T-cell (primary cell): ENCODE measurements around the gene BCL11B. TPM values are rescaled to one million over a fixed set of nuclear protein-coding genes. Genes with fewer than 3 reads are reported as not detected.
A peak's percentile ranks its signal among the peaks of the same experiment; 100 is the strongest.

Source experiments
- ATAC-seq, 4 experiments: fragments of 200-7000 bp in 3 of 4; fragments of 150-1000 bp in 1 of 4; cut with Tn5 transposase; replicated peaks in 1 of 4; 1 replicate in 3 of 4; 2 replicates in 1 of 4; pipeline ENCODE4 v1.10.0; 2021; ENCODE audit warnings: moderate library complexity in 3 of 4, mild to moderate bottlenecking in 2 of 4, moderate number of reproducible peaks in 1 of 4
- CTCF ChIA-PET, 2 donors: fragments of 300-600 bp; sonication (Branson Sonifier 250); formaldehyde crosslinking; loops; one replicate each; lab custom pipeline; 2022; ENCODE audit warnings: antibody characterized with exemption in 2 of 2; lab: Charles Lee
- POLR2A ChIA-PET, 2 donors: fragments of 300-600 bp; sonication (Branson Sonifier 250); formaldehyde crosslinking; loops; one replicate each; lab custom pipeline; 2022; ENCODE audit warnings: antibody characterized with exemption in 2 of 2; lab: Charles Lee
- DNase-seq, 35 experiments: peaks; one replicate each; pipeline versions ENCODE4 v3.0.0 to v3.0.0-alpha.2; 2013 to 2023
- H3K27ac ChIP-seq: one replicate; pipeline ENCODE4 v1.5.1; 2013; ENCODE audit warnings: low read length
- H3K27me3 ChIP-seq, 2 experiments: replicated peaks in 1 of 2; 1 replicate in 1 of 2; 2 replicates in 1 of 2; pipeline versions ENCODE4 v1.6.1 to v1.7.0; 2013; ENCODE audit warnings: low read length in 1 of 2, mixed read lengths in 1 of 2; ENCODE audit not compliant: control insufficient read depth in 2 of 2, insufficient read depth in 2 of 2; ENCODE audit errors: extremely low read depth in 1 of 2
- H3K36me3 ChIP-seq, 2 donors: 1 replicate in 1 of 2; 2 replicates in 1 of 2; pipeline versions ENCODE4 v1.6.1 to v1.7.0; 2013; ENCODE audit warnings: low read length in 1 of 2; ENCODE audit not compliant: control insufficient read depth in 2 of 2, insufficient read depth in 1 of 2; ENCODE audit errors: extremely low read depth in 1 of 2
- H3K4me1 ChIP-seq, 2 experiments: 1 replicate in 1 of 2; 2 replicates in 1 of 2; pipeline versions ENCODE4 v1.6.1 to v1.7.0; 2013; ENCODE audit warnings: low read length in 2 of 2, mixed read lengths in 1 of 2; ENCODE audit not compliant: insufficient read depth in 2 of 2, control insufficient read depth in 1 of 2; ENCODE audit errors: extremely low read depth in 1 of 2
- H3K4me3 ChIP-seq, 2 donors: 1 replicate in 1 of 2; 2 replicates in 1 of 2; pipeline versions ENCODE4 v1.5.1 to v1.7.0; 2013; ENCODE audit warnings: mild to moderate bottlenecking in 2 of 2, low read length in 1 of 2, moderate library complexity in 1 of 2; ENCODE audit not compliant: control insufficient read depth in 1 of 2; ENCODE audit errors: extremely low read depth in 1 of 2
- H3K9me3 ChIP-seq: 2 replicates; pipeline ENCODE4 v1.7.0; 2013
- H3K27ac Mint-ChIP-seq, 2 donors: one replicate each; pipeline ENCODE4 v1.8.0; 2020 to 2021; ENCODE audit warnings: mild to moderate bottlenecking in 2 of 2, mixed read lengths in 2 of 2
- H3K27me3 Mint-ChIP-seq, 2 donors: one replicate each; pipeline ENCODE4 v1.8.0; 2021 to 2022; ENCODE audit warnings: mixed read lengths in 2 of 2
- H3K36me3 Mint-ChIP-seq: one replicate; pipeline ENCODE4 v1.8.0; 2021; ENCODE audit warnings: mixed read lengths
- H3K4me1 Mint-ChIP-seq, 3 donors: one replicate each; pipeline ENCODE4 v1.8.0; 2020 to 2022; ENCODE audit warnings: mixed read lengths in 3 of 3, mild to moderate bottlenecking in 1 of 3
- H3K4me3 Mint-ChIP-seq, 3 donors: one replicate each; pipeline ENCODE4 v1.8.0; 2020 to 2022; ENCODE audit warnings: mild to moderate bottlenecking in 3 of 3, mixed read lengths in 3 of 3, moderate library complexity in 3 of 3
- H3K9me3 Mint-ChIP-seq, 3 donors: one replicate each; pipeline ENCODE4 v1.8.0; 2020 to 2022; ENCODE audit warnings: mixed read lengths in 3 of 3
- WGBS: methylation state at CpG from one replicate; pipeline ENCODE4 v1.1.5; 2013; ENCODE audit warnings: missing lambda C conversion rate; ENCODE audit not compliant: insufficient coverage; 5-methylcytosine and 5-hydroxymethylcytosine counted together
- total RNA-seq, 35 experiments: library from RNA in 6 of 35; stranded (reverse) in 6 of 35; fragments of 120-200 nt in 1 of 35; gene quantifications; one replicate each; pipeline versions ENCODE4 v1.2.1 to v1.2.4 and lab custom pipeline; 2013 to 2026

The BCL11B gene
- total RNA-seq, 5 donors from 2014 or later (not counting 1 experiment from before 2014, with no cell fraction given): 181 to 240 (median 196) TPM

DNA sequence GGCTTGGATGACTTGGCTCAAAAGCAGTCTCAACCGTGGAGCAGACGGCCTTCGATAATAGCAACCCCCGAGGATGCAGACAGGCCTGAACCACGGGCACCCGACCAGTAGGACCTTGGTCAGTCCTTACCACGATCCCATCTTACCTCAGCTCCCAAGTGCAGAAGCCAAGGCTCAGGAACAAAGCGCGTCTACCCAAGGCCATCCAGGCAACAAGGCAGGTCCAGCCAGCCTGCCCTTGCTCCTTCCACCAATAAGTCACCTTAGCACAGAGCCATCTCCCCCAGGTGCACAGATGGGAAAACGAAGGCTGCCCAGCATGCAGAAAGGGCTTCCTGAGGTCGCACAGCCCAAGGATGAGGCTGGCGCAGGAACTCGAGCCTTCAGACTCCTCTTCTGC, 77.3 kb downstream of the BCL11B start:
- peaks cover 0 to 60% of the 10 kb centered on the region in 2 donors for H3K36me3 ChIP-seq

DNA sequence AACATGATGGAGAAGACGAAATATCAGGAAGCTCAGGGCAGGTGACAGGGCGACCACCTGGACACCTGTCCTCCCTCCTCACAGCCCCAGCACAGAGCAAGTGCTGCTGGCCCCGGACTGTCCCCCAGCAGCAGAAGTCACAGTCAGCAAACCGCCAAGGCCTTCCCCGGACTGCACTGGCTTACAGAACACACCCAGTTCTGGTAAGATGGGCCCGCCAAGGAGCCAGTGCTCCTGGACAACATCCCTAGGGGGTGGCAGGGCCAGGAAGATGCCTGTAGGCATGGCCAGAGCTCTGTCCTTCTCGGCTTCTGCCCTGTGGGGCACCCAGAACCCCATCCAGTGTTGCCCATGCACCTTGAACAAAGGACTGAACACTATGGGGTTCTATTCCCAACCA, 77.9 kb downstream of the BCL11B start:
- Mint-ChIP-seq H3K27ac (peak overlapping the region; percentile 97 to 99), H3K36me3 (peaks cover 31% of the 10 kb centered on the region), H3K4me1 (peaks cover 97 to 100% (median 99%) of the 10 kb centered on the region in 3 donors), H3K9me3 (no peaks in the 10 kb centered on the region), H3K4me3 (peak overlapping the region; percentile 85 to 90 (median 89)), H3K27me3 (no peaks in the 10 kb centered on the region)
- CTCF ChIA-PET: interaction anchor here (0.6 to 1.0 kb wide), 2 partner anchors 68 kb away, joined by 3 to 5 read pairs; no protein-coding TSS in a partner anchor
- 62% methylated on average over 7 of the region's 7 CpGs for WGBS
- Histone ChIP-seq H3K27ac (peak overlapping the region; percentile 87), H3K4me3 (no peak overlapping the region), H3K9me3 (no peaks in the 10 kb centered on the region), H3K4me1 (peaks cover 64 to 99% of the 10 kb centered on the region in 2 experiments), H3K36me3 (peaks cover 0 to 54% of the 10 kb centered on the region in 2 donors), H3K27me3 (no peaks in the 10 kb centered on the region)
- DNase-seq: no peak
- no peak for ATAC-seq
- POLR2A ChIA-PET: interaction anchor here (0.5 to 0.6 kb wide), 4 partner anchors 25 to 78 kb away, joined by 3 read pairs; partner anchors contain the start of gene BCL11B (in 1 of the 2)

More for the DNA sequence above, 77.3 kb downstream of the BCL11B start:
- Mint-ChIP-seq H3K9me3 (no peaks in the 10 kb centered on the region), H3K4me3 (peak overlapping the region; percentile 47 to 89 (median 55)), H3K36me3 (peaks cover 34% of the 10 kb centered on the region), H3K27ac (peak overlapping the region; percentile 97 to 99), H3K27me3 (no peaks in the 10 kb centered on the region), H3K4me1 (peaks cover 97 to 100% (median 98%) of the 10 kb centered on the region in 3 donors)
- CTCF ChIA-PET: interaction anchor here (0.6 to 1.0 kb wide), 2 partner anchors 68 kb away, joined by 3 to 5 read pairs; no protein-coding TSS in a partner anchor
- DNase-seq (no peak), ATAC-seq (no peak)
- H3K9me3 ChIP-seq: no peaks in the 10 kb centered on the region
- WGBS: 62% methylated on average over 13 of the region's 13 CpGs
- H3K27me3 ChIP-seq: no peaks in the 10 kb centered on the region
- POLR2A ChIA-PET: interaction anchor here in 1 of 2 donors (0.5 kb wide), 1 partner anchor 46 kb away, joined by 3 read pairs; no protein-coding TSS in a partner anchor
- no peak overlapping the region for H3K4me3 ChIP-seq
- peaks cover 64 to 99% of the 10 kb centered on the region in 2 experiments for H3K4me1 ChIP-seq
- peak overlapping the region; percentile 87 for H3K27ac ChIP-seq

DNA sequence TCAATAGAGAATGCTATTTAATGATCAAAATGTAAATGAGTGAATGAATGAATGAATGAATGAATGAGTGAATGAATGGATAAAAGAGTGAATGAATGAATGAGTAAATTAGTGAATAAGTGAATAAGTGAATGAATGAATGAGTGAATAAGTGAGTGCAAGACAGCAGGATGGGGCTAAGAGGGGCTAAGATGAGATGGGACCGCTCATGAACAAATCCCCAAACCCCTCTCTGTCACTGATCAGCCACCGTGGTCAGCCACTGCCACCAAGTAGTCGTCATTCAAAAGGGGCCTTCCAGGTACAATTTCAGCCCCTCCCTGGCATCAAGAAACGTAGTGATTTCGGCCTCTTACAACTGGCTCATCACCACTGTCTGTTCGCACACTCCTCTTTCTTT, 79.2 kb downstream of the BCL11B start:
- Histone ChIP-seq H3K4me1 (peaks cover 61 to 99% of the 10 kb centered on the region in 2 experiments), H3K27me3 (no peaks in the 10 kb centered on the region), H3K4me3 (peak overlapping the region; percentile 42 to 62), H3K9me3 (no peaks in the 10 kb centered on the region), H3K36me3 (peaks cover 0 to 41% of the 10 kb centered on the region in 2 donors), H3K27ac (peak overlapping the region; percentile 87)
- peaks cover 94 to 100% (median 95%) of the 10 kb centered on the region in 3 donors for H3K4me1 Mint-ChIP-seq
- no peaks in the 10 kb centered on the region for H3K9me3 Mint-ChIP-seq
- WGBS: 13% methylated on average over 3 of the region's 6 CpGs
- H3K4me3 Mint-ChIP-seq: peak overlapping the region; percentile 85 to 90 (median 89)
- ChIA-PET CTCF (interaction anchor here in 1 of 2 donors (1.0 to 2.7 kb wide), 3 partner anchors 23 to 74 kb away, joined by 4 to 18 read pairs (median 7); no protein-coding TSS in a partner anchor), POLR2A (interaction anchor here in 1 of 2 donors (1.0 to 1.4 kb wide), 2 partner anchors 41 to 44 kb away, joined by 3 to 5 read pairs; no protein-coding TSS in a partner anchor)
- ATAC-seq (no peak), DNase-seq (peak in 1 of 35 experiments; percentile 63)
- H3K27me3 Mint-ChIP-seq: no peaks in the 10 kb centered on the region
- H3K36me3 Mint-ChIP-seq: peaks cover 20% of the 10 kb centered on the region
- peak overlapping the region; percentile 97 to 99 for H3K27ac Mint-ChIP-seq

DNA sequence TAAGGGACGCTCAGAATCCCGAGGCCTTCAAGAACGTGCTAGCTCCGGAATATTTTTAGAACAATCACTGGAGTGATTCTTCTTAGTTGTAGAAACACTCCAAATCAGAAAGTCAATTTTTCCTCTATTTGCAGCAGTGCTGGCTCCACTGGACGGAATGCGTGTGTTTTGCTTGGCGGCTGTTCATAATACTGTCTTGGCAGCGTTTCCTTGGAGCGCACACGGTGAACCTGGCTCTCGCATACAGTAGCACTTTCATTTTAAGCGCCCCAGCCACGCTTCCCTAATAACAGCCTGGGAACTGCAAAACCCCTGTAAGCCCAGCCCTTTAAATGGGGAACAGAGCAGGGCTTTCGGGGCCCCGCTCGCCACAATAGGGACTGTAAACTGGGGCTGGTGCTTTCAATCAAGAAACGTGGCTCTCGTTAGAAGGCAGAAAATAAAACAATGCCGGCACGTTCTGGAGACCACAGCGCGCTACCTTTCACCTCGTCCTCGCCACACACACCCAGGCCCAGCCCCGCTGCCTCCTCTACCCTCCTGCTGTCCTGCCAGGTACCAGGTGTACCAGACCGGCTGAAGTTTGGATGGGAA, 79.9 kb downstream of the BCL11B start:
- ATAC-seq: peak; percentile 14 to 33 (median 20)
- H3K4me1 ChIP-seq: peaks cover 66 to 99% of the 10 kb centered on the region in 2 experiments
- no peaks in the 10 kb centered on the region for H3K9me3 ChIP-seq
- POLR2A ChIA-PET: interaction anchor here (0.9 to 1.4 kb wide), 5 partner anchors 33 to 70 kb away, joined by 3 to 5 read pairs (median 3); no protein-coding TSS in a partner anchor
- Mint-ChIP-seq H3K4me1 (peaks cover 94 to 100% (median 95%) of the 10 kb centered on the region in 3 donors), H3K4me3 (peak overlapping the region; percentile 85 to 90 (median 89)), H3K27ac (peak overlapping the region; percentile 97 to 99), H3K36me3 (peaks cover 13% of the 10 kb centered on the region), H3K27me3 (no peaks in the 10 kb centered on the region), H3K9me3 (no peaks in the 10 kb centered on the region)
- H3K27ac ChIP-seq: peak overlapping the region; percentile 87
- CTCF ChIA-PET: interaction anchor here in 1 of 2 donors (1.0 to 2.7 kb wide), 4 partner anchors 24 to 80 kb away, joined by 3 to 18 read pairs (median 6); partner anchors contain the start of gene BCL11B
- H3K36me3 ChIP-seq: peaks cover 0 to 36% of the 10 kb centered on the region in 2 donors
- 2% methylated on average over 15 of the region's 26 CpGs for WGBS
- no peaks in the 10 kb centered on the region for H3K27me3 ChIP-seq
- peak overlapping the region; percentile 42 to 62 for H3K4me3 ChIP-seq
- peak in 25 of 35 experiments; percentile 18 to 70 (median 37) for DNase-seq

DNA sequence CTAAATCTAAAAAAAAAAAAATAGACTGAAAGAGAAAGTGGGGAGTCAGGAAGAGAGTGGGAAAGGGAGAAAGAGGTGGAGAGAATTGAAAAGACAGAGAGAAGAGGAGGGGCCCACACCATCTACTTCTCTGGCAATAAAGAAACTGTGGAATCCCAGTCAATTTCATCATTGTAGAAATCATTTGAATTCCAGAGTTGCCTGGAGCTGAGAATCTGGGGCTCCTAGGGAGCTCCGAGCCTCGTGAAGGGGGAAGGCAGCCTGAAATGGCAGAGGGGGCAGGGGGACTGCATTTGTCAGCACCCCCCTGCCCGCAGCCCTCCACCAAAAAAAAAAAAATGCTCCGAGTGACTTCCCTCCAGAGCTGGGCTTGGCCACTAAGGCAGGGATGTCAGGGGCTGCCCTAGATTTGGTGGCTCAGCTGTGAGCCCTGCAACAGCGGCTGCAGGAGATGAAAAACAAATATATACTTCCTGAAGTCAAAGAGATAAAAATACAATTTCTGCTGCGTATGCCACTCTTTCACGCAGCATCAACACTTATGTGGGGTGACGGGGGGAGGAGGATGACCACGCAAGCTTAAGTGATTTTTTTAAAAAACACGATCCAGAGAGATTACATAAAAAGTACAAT, 80.5 kb downstream of the BCL11B start:
- CTCF ChIA-PET: interaction anchor here (0.7 to 2.7 kb wide), 4 partner anchors 39 to 81 kb away, joined by 3 to 18 read pairs (median 6); partner anchors contain the start of gene BCL11B (in 1 of the 2)
- no peaks in the 10 kb centered on the region for H3K27me3 ChIP-seq
- POLR2A ChIA-PET: interaction anchor here (0.6 to 1.3 kb wide), 6 partner anchors 12 to 689 kb away, joined by 3 to 5 read pairs (median 4); no protein-coding TSS in a partner anchor
- H3K4me1 ChIP-seq: peaks cover 67 to 99% of the 10 kb centered on the region in 2 experiments
- Mint-ChIP-seq H3K27ac (peak overlapping the region; percentile 97 to 99), H3K4me1 (peaks cover 94 to 100% (median 95%) of the 10 kb centered on the region in 3 donors), H3K27me3 (no peaks in the 10 kb centered on the region), H3K9me3 (no peaks in the 10 kb centered on the region), H3K36me3 (peaks cover 10% of the 10 kb centered on the region), H3K4me3 (peak overlapping the region; percentile 85 to 90 (median 89))
- peak overlapping the region; percentile 42 to 62 for H3K4me3 ChIP-seq
- DNase-seq (peak; percentile 39 to 81 (median 60)), ATAC-seq (peak; percentile 47 to 60 (median 48))
- WGBS: 0% methylated on average over 1 of the region's 10 CpGs
- H3K36me3 ChIP-seq: peaks cover 0 to 34% of the 10 kb centered on the region in 2 donors
- no peaks in the 10 kb centered on the region for H3K9me3 ChIP-seq
- H3K27ac ChIP-seq: peak overlapping the region; percentile 87
